Epidermal melanocyte (primary cell): ENCODE measurements around the gene CTSF.
"Not testable (repeated sequence)": the region's sequence is repeated elsewhere in the genome, so short reads cannot be mapped to it uniquely, and the experiment has no call there.

Source experiments
- DNase-seq: peaks from one replicate; pipeline ENCODE4 v3.0.0; 2011; ENCODE audit warnings: low spot score; ENCODE audit not compliant: insufficient read length

Gene CTSF

DNA sequence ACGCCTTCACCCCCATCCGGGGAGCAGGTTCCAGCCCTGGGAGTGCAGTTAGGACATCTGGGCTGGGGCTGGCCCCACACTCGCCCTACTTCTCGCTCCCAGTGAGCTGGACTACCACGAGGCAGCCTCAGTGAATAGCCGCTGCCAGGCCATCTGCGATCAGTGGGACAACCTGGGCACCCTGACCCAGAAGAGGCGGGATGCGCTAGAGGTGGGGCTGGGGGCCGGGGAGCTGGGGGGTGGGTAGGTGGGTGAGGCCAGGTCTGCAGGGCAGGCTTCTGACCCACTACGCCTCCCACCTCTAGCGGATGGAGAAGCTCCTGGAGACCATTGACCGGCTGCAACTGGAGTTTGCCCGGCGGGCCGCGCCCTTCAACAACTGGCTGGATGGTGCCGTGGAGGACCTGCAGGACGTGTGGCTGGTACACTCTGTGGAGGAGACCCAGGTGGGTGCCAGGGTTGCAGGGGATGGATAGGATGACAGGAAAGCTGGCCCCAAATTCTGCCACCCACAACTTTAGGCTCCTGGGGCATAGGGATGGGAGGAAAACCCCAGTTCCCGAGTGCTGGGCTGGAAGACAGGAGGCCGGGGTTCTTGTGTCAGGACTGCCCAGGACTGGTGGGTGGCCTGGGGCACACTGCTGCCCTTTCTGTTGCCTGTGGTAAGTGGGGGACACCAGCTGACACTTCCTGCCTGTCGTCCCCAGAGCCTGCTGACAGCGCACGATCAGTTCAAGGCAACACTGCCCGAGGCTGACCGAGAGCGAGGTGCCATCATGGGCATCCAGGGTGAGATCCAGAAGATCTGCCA is 8.3 kb downstream of the CTSF start:
- DNase-seq, result no peak

- DNase-seq, result no peak
These were observed 9.1 kb downstream of the CTSF start for GRCh38 chr11:66559142-66559865.

GRCh38 chr11:66557733-66558326 is 10.6 kb downstream of the CTSF start:
- DNase-seq, result no peak

DNA sequence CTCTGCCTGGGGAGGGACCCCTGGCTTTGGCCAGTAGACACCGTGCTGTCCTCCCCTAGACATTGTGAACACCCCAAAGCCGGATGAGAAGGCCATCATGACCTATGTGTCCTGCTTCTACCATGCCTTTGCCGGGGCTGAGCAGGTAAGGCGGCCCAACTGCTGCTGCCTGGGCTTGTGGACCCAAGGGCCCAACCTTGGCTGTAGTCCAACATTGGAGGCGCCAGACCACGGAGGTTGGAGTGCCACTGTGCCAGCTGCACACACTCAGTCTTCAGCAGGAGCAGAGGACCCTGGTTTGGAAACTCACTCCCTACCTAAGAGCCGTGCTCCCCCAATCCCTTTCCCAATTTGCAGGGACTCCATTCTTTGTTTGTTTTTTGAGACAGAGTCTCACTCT is 12.3 kb downstream of the CTSF start:
- DNase-seq, result no peak

DNA sequence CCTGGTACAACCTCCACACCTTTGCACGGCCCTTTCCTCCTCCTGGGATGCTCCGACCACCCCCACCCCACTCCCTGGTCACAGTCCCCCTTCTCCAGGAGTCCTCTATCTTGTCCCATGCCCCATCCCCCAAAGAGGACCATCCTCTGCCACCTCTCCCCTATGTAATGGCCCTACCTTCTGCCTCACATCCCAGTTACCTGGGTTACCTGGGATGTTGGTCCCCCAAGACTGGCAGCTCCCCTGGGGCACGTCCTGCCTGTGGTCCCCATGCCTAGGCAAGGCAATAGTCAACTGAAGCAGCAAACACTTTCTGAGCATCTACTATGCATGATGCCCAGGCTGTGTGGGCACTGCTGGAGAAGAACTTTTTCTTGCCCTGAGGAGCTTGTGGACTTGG is 13.0 kb downstream of the CTSF start:
- DNase-seq, result no peak

DNA sequence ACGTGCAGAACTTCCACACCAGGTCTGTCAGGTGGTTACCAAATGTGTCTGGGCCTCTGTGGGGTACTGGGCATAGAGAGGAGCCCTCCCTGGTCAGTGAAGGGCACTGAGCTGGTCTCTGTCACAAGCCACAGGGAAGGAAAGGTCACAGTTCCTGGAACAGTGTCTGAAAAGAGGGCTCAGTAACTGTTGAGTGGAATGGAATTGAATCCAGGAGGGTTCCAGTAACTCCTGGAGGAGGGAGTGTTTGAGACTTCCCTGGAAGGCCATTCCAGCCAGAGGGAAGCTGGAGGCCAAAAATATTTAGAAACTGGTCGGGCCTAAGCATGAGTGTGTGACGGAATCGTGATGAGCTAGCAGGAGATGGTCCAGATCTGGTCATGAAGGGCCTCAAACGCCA is 13.8 kb downstream of the CTSF start:
- DNase-seq, result no peak

DNA sequence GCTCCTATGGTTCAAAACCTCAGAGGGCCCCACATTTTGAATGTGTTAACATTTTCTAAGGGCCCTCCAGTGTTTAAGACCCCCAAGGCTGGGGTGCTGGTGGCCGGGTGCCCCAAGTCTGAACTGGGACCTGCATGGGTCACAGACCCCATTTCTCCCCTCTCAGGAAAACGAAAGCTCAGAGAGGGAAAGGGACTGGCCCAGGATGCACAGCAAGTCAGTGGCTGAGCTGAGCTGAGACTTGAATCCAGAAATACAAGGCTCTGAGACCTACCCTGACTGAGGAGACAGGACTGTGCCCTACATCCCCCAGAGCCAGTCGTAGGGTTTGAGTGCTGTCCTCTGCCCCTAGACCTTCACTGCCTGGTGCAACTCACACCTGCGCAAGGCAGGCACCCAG is 17.5 kb downstream of the CTSF start:
- no peak for DNase-seq

DNA sequence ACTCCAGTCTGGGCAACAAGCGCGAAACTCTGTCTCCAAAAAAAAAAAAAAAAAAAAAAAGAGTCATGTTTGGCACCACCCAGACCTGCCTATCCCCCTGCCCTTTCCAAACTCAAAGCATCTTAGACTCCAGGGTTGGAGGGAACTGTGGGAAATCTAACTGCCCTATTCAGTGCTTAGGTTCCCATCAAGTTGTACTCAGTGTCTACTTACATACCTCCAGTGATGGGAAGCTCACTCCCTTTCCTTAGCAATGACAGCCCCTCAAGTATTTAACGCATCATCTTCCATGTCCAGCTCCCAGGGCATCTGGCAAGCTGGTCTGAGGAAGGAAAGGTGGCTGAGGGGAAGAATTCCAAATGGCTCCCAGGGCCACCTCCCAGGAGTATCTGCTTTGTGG is 18.7 kb downstream of the CTSF start:
- no peak for DNase-seq

GRCh38 chr11:66548774-66549630 is 19.4 kb downstream of the CTSF start:
- no peak for DNase-seq

DNA sequence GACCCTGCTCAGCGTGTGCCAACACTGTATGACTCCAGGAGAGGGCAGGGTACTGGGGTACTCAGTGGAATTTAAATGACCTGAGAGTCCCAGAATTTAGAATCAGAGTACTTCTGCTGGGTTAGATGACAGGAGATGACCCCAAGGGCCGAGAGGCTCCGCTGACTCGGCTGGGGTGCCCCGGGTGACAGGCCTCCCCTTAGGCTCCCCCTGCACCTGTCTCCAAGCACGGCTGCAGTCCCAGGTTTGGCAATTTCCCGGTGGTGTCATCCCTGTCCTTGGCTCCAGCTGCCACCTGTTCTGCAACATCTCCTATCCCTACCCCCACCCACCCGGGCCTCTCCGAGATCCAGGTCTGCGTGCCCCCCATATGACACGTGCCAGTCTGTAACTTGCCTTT is 20.4 kb downstream of the CTSF start:
- no peak for DNase-seq

DNA sequence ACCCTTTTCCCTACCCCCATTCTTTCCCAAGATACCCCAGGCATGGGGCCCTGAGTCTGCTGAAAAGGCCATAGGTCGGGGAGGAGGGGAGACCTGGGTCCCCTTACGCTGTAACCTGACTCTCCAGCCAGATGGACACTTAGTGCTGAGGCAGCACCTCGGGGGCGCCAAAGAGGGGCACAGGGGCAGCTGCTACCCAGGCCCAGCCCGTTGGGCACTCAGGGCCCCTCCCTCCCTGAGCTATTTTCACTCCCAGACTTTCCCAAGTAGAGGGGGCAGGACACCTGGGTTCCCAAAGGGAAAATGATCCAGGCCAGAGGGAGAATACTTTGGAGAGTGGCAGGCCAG is 20.8 kb downstream of the CTSF start:
- DNase-seq, result no peak

GRCh38 chr11:66546966-66547661 is 21.3 kb downstream of the CTSF start:
- no peak for DNase-seq

DNA sequence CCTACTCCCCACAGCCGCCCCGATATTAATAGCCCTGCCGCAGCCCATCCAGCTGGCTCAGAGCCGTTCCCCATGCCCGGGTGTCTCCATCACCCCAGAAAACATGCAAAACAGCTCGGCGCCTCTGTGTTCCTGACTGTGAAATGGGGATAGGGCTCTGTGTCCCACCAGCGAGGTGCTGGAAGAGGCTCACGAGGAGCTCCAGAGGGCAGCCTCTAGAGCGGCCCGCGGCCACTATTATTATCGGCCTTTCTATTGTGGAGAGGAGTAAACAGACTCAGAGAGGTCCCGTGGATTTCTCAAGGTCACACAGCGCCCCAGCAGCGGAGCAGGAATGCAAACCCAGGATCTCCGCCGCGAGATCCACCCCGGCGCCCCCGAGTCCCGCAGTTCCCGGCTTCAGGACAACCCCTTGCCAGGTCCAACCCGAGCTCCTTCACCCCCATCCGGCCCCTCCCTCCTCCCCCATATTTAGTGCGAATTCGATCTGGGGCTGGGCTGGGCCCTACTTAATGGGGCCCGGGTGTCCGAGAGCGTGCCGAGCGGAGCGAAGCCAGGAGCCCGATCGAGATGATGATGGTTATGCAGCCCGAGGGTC is 21.9 kb downstream of the CTSF start, which contains the start of gene ACTN3:
ACTN3 (plus strand) TSS at position 536 of the 598 bp plus-strand sequence; CDS start at position 571, 35 bp downstream.
- DNase-seq, result no peak

DNA sequence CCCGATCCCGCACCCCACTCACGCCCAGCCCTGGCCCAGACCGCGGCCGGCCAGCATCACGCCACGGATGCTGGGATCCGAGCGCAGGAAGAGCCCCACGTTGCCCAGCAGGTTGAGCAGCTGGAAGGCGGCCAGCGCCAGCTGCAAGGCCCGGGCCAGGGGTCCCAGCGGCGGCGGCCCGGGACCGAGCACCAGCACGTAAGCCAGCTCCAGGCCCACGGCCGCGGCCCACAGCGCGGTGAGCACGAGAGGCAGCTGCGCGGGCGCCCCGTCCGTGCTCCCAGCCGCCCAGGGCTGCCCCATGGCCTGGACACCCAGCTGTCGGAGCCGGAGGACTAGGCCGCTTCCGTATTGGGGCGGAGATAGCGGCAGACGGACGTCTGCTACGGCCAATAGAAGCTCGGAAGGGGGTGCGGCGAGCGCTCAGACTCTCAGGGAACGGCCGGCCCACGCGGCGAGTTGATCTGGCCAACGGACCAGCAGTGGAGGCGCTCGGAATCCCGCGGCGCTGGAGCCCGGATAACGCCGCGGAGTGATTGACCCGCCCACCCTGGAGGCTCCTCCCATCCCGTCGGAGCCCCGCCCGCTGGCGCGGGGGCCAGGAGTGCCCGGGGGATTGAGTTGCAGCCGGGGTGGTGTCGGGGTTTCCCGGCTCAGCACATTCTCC is 22.6 kb downstream of the CTSF start, which contains the start of gene ZDHHC24:
ZDHHC24 (minus strand) TSS at position 348 of the 667 bp plus-strand sequence; CDS start at position 303, 45 bp downstream.
- peak; percentile 97 for DNase-seq

- not testable (repeated sequence) for DNase-seq
These were observed 23.5 kb downstream of the CTSF start for GRCh38 chr11:66544952-66545351.

- no peak for DNase-seq
These were observed 24.9 kb downstream of the CTSF start for GRCh38 chr11:66543263-66544107.

GRCh38 chr11:66542362-66542761 is 26.0 kb downstream of the CTSF start:
- no peak for DNase-seq

- DNase-seq, result no peak
These were observed 26.5 kb downstream of the CTSF start for GRCh38 chr11:66541892-66542291.

DNA sequence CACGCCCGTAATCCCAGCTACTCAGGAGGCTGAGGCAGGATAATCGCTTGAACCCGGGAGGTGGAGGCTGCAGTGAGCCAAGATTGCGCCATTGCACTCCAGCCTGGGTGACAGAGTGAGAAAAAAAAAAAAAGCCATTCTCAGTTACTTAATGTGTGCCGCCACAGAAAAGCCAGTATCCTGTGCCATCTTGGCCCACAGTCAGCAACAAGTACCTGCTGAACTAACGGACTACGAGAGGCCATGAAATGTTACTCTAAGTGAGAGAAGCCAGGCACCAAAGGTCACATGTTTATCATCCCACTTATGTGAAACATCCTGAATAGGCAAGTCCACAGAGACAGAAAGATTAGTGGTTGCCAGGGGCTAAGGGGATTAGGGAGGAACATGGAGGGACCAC is 27.8 kb downstream of the CTSF start:
- not testable (repeated sequence) for DNase-seq
